PC-3 (cell line): ENCODE data around the gene KIF5C. TPM values are rescaled to one million over a fixed set of nuclear protein-coding genes. Genes with fewer than 3 reads are reported as not detected.
"Not testable (repeated sequence)": the region's sequence is repeated elsewhere in the genome, so short reads cannot be mapped to it uniquely, and the experiment has no call there.

ENCODE experiments used
- ATAC-seq: fragments of 200-7000 bp; cut with Tn5 transposase; 2 replicates; pipeline ENCODE4 v1.9.1; 2020; ENCODE audit warnings: mild to moderate bottlenecking, moderate library complexity
- BruUV-seq: library from RNA; stranded (reverse); fragments of 400-500 nt; replicated peaks from 2 replicates; lab custom pipeline; 2021; lab: Mats Ljungman, UMichigan
- CTCF ChIA-PET: fragments of 300-600 bp; sonication (Branson Sonifier 250); formaldehyde crosslinking; loops from one replicate; lab custom pipeline; 2022; ENCODE audit warnings: antibody characterized with exemption; lab: Charles Lee
- POLR2A ChIA-PET: fragments of 300-600 bp; sonication (Branson Sonifier 250); formaldehyde crosslinking; loops from one replicate; lab custom pipeline; 2022; ENCODE audit warnings: antibody characterized with exemption; ENCODE audit not compliant: unreplicated experiment; lab: Charles Lee
- DNase-seq: peaks from one replicate; pipeline ENCODE4 v3.0.0-alpha.2; 2015
- H2AFZ ChIP-seq: fragments of 300-600 bp; sonication (generic); 2 replicates; pipeline ENCODE4 v1.6.0; 2016; ENCODE audit warnings: antibody characterized with exemption, low read length
- H3F3A ChIP-seq: fragments of 300-600 bp; sonication (generic); one replicate; pipeline ENCODE4 v1.6.0; 2017; ENCODE audit warnings: antibody characterized with exemption, low read length, control low read depth, mild to moderate bottlenecking; ENCODE audit not compliant: unreplicated experiment
- H3K27ac ChIP-seq: fragments of 300-600 bp; sonication (generic); 2 replicates; pipeline ENCODE4 v1.5.1; 2016; ENCODE audit warnings: mild to moderate bottlenecking, low read length
- H3K27me3 ChIP-seq: fragments of 300-600 bp; sonication (generic); 2 replicates; pipeline ENCODE4 v1.6.1; 2016; ENCODE audit warnings: low read length, mixed read lengths
- H3K36me3 ChIP-seq: fragments of 300-600 bp; sonication (generic); 2 replicates; pipeline ENCODE4 v1.6.1; 2016; ENCODE audit warnings: low read depth, mixed run types, low read length, mixed read lengths
- H3K4me1 ChIP-seq: fragments of 300-600 bp; sonication (generic); 2 replicates; pipeline ENCODE4 v1.5.1; 2016; ENCODE audit warnings: low read length; ENCODE audit not compliant: insufficient read depth
- H3K4me2 ChIP-seq: fragments of 300-600 bp; sonication (generic); 2 replicates; pipeline ENCODE4 v1.6.0; 2016; ENCODE audit warnings: low read length
- H3K4me3 ChIP-seq: fragments of 300-600 bp; sonication (generic); 2 replicates; pipeline ENCODE4 v1.5.1; 2016; ENCODE audit warnings: mild to moderate bottlenecking, low read length, mixed read lengths
- H3K79me2 ChIP-seq: fragments of 300-600 bp; sonication (generic); 2 replicates; pipeline ENCODE4 v1.6.1; 2017; ENCODE audit warnings: low read length, mixed read lengths
- H3K9ac ChIP-seq: fragments of 300-600 bp; sonication (generic); 2 replicates; pipeline ENCODE4 v1.6.0; 2016; ENCODE audit warnings: mild to moderate bottlenecking, low read length
- H3K9me2 ChIP-seq: fragments of 300-600 bp; sonication (generic); replicated peaks from 2 replicates; pipeline ENCODE4 v1.6.1; 2016; ENCODE audit warnings: mixed run types, low read length, mixed read lengths
- H3K9me3 ChIP-seq: fragments of 300-600 bp; sonication (generic); 2 replicates; pipeline ENCODE4 v1.6.1; 2016; ENCODE audit warnings: low read length, mixed read lengths
- H4K20me1 ChIP-seq: fragments of 300-600 bp; sonication (generic); 2 replicates; pipeline ENCODE4 v1.6.1; 2016; ENCODE audit warnings: low read length, mixed read lengths
- EZH2 ChIP-seq: fragments of 300-600 bp; sonication (generic); IDR thresholded peaks from one replicate; pipeline ENCODE4 v1.6.1; 2017; ENCODE audit warnings: antibody characterized with exemption, mild to moderate bottlenecking, low read length; ENCODE audit not compliant: unreplicated experiment
- EZH2phosphoT487 ChIP-seq: fragments of 300-600 bp; sonication (generic); IDR thresholded peaks from 2 replicates; pipeline ENCODE4 v1.6.1; 2018; ENCODE audit warnings: mild to moderate bottlenecking, antibody characterized with exemption, low read length, borderline replicate concordance
- intact Hi-C: fragments of 100-400 bp; cut with micrococcal nuclease; formaldehyde crosslinking; loops from 2 replicates; pipeline ENCODE4 v1.9.0; 2023
- total RNA-seq: library from RNA; depleted of rRNA; stranded (reverse); fragments of >200 nt; gene quantifications from 2 replicates; pipeline ENCODE4 v1.2.3, GENCODE V29; 2014
- TF ChIP-seq, protein P1 (sequence below): fragments of 300-600 bp; sonication (generic); conservative IDR thresholded peaks from 2 replicates; pipeline ENCODE4 v1.5.1; 2017; ENCODE audit warnings: antibody characterized with exemption, low read depth, mild to moderate bottlenecking, low read length

The KIF5C gene
- total RNA-seq, 1 experiment from 2014 or later, result 4.0 TPM

DNA sequence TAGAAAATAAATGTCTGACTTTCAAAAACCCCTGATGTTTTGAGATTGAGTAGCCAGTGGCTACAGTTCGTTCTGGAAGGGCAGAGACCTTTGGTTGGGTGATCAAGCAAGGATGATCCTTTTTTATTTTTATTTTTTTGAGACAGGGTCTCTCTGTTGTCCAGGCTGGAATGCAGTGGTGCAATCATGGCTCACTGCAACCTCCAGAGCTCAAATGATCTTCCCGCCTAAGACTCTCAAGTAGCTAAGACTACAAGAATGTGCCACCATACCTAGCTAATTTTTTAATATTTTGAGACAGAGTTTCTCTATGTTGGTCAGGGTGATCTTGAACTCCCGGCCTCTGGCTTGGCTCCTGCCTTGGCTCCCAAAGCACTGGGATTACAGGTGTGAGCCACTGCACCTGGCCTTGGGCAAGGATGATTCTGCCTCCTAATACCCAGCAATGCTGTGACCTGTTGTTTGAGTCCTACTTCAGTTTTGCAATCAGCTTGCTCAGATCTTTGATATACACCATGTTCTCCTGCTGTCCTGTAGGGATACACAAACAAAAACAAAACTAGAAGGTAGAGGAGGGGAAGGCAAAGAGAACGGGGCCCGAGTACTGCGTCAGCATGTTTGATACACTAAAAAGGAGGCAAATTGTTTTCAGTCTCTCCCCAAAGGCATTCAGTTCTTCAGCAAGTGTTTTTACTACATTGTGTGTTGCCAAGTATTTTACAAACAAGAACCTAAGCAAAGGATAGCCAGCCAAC lies 104.3 kb downstream of the KIF5C start:
- Histone ChIP-seq H3K4me3 (no peak overlapping the region), H3K27ac (no peak overlapping the region), H3K9me2 (no peaks in the 10 kb centered on the region), H4K20me1 (no peaks in the 10 kb centered on the region), H3K9me3 (no peaks in the 10 kb centered on the region), H3K27me3 (no peaks in the 10 kb centered on the region), H3K79me2 (no peaks in the 10 kb centered on the region), H3F3A (no peaks in the 10 kb centered on the region), H3K9ac (no peak overlapping the region), H3K4me1 (no peaks in the 10 kb centered on the region), H3K36me3 (no peaks in the 10 kb centered on the region), H3K4me2 (no peak overlapping the region), H2AFZ (no peak overlapping the region)
- TF ChIP-seq, protein P1, sequence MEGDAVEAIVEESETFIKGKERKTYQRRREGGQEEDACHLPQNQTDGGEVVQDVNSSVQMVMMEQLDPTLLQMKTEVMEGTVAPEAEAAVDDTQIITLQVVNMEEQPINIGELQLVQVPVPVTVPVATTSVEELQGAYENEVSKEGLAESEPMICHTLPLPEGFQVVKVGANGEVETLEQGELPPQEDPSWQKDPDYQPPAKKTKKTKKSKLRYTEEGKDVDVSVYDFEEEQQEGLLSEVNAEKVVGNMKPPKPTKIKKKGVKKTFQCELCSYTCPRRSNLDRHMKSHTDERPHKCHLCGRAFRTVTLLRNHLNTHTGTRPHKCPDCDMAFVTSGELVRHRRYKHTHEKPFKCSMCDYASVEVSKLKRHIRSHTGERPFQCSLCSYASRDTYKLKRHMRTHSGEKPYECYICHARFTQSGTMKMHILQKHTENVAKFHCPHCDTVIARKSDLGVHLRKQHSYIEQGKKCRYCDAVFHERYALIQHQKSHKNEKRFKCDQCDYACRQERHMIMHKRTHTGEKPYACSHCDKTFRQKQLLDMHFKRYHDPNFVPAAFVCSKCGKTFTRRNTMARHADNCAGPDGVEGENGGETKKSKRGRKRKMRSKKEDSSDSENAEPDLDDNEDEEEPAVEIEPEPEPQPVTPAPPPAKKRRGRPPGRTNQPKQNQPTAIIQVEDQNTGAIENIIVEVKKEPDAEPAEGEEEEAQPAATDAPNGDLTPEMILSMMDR, result no peak
- TF ChIP-seq EZH2 (no peak), EZH2phosphoT487 (no peak)
- ATAC-seq, result no peak
- ChIA-PET POLR2A (no interaction called here), CTCF (no interaction called here)
- DNase-seq, result no peak
- intact Hi-C loops, result no loop called here
- BruUV-seq, result no TSS peak

DNA sequence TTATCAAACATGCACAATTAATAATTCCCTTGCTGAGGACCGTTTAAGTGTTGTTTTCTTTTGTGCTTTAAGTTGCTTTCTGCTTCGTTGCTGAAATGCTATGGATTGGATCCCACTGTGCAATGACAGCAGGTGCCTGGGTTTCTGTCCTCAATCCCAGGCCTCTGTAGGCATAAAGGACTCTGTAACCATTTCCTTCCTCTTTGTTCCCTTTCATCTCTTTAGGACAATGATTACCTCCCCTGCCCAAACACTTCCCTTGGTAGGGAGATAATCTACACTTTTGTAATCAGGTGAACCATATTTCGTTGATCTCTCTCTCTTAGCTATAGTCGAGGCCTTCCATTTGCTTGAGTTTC lies 104.9 kb downstream of the KIF5C start:
- no peaks in the 10 kb centered on the region for H3K9me3 ChIP-seq
- no TSS peak for BruUV-seq
- CTCF ChIA-PET, result no interaction called here
- H3K27me3 ChIP-seq, result no peaks in the 10 kb centered on the region
- TF ChIP-seq EZH2, result no peak
- no peaks in the 10 kb centered on the region for H3F3A ChIP-seq
- H2AFZ ChIP-seq, result no peak overlapping the region
- H3K36me3 ChIP-seq, result no peaks in the 10 kb centered on the region
- POLR2A ChIA-PET, result no interaction called here
- no peaks in the 10 kb centered on the region for H4K20me1 ChIP-seq
- H3K9ac ChIP-seq, result no peak overlapping the region
- H3K79me2 ChIP-seq, result no peaks in the 10 kb centered on the region
- DNase-seq, result no peak
- H3K9me2 ChIP-seq, result no peaks in the 10 kb centered on the region
- H3K4me1 ChIP-seq, result no peaks in the 10 kb centered on the region
- no peak overlapping the region for H3K27ac ChIP-seq
- no peak overlapping the region for H3K4me3 ChIP-seq
- H3K4me2 ChIP-seq, result no peak overlapping the region
- intact Hi-C loops, result no loop called here
- ATAC-seq, result no peak

DNA sequence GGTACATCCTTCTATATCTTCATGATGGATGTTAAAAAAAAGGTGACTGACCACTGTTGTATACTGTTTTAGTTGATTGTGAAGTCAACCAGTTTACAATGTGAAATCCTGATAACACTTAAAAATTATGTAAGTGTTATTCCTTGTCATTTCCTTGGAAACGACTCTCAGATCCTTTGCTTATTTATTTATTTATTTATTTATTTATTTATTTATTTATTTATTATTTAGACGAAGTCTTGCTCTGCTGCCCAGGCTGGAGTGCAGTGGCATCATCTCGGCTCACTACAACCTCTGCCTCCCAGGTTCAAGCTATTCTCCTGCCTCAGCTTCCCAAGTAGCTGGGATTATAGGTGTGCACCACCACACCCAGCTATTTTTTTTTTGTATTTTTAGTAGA lies 105.5 kb downstream of the KIF5C start:
- H3K27me3 ChIP-seq, H3K9me3 ChIP-seq, intact Hi-C loops, H3K79me2 ChIP-seq, POLR2A ChIA-PET, H3K4me1 ChIP-seq, H2AFZ ChIP-seq, H3K4me2 ChIP-seq, H3F3A ChIP-seq, DNase-seq, H3K36me3 ChIP-seq, BruUV-seq, ATAC-seq, H3K27ac ChIP-seq, H3K9me2 ChIP-seq, H3K4me3 ChIP-seq, H4K20me1 ChIP-seq, H3K9ac ChIP-seq: not testable (repeated sequence)
- CTCF ChIA-PET, result interaction anchor here (0.7 kb wide), 1 partner anchor 166 kb away, joined by 3 read pairs; no protein-coding TSS in a partner anchor
